ENCODE measurements around the gene RAB6A. TPM values are rescaled to one million over a fixed set of nuclear protein-coding genes. Genes with fewer than 3 reads are reported as not detected.
"Not testable (repeated sequence)": the region's sequence is repeated elsewhere in the genome, so short reads cannot be mapped to it uniquely, and the experiment has no call there.

Gene RAB6A
- total RNA-seq, 1 donor from 2014 or later = 96.9 TPM

DNA sequence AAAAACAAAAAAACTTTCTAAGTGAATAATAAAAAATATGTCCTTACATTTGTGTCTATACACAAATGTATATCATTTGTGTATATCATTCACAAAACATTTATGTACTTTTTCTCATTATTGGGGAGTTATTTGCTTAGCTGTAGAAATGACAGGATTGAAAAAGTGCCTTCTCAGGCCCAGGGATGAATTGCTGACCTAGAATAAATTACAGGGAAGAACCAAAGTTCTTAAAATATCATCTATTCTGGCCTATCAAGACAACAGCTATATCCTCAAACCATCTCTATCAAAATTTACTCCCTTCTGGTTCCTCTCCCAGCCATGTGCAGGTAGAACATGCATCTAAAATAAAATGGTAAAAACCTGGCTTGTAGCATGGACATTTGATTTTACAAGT is 1.9 kb upstream of the RAB6A start:
- DNase-seq (ENCODE audit: low read depth, low spot score) = no peak

DNA sequence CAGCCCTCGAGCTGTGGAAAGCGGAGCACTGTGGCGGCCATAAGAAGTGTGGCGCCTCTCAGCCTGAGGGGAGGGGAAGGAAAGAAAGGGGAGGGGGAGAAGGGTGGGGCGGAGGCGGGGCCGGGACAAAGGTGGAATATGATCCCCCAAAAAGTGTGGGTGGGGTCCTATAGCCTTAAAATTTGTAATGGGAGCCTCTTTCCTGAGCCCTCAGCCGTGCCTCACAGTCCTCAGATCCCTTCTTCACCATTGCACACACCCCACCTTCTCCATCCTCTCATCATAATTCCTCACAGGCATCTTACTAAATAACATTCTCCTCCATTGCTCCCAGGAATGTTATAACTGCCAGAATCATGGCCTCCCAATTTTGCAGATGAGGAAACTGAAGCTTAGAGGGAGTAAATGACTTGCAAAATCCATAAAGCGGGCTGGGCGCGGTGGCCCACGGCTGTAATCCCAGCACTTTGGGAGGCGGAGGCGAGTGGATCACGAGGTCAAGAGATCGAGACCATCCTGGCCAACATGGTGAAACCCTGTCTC is 600 bp upstream of the RAB6A start:
- DNase-seq (ENCODE audit: low read depth, low spot score) = no peak

GRCh38 chr11:73760135-73760678 is 667 bp downstream of the RAB6A start:
- no peak for DNase-seq (ENCODE audit: low read depth, low spot score)

DNA sequence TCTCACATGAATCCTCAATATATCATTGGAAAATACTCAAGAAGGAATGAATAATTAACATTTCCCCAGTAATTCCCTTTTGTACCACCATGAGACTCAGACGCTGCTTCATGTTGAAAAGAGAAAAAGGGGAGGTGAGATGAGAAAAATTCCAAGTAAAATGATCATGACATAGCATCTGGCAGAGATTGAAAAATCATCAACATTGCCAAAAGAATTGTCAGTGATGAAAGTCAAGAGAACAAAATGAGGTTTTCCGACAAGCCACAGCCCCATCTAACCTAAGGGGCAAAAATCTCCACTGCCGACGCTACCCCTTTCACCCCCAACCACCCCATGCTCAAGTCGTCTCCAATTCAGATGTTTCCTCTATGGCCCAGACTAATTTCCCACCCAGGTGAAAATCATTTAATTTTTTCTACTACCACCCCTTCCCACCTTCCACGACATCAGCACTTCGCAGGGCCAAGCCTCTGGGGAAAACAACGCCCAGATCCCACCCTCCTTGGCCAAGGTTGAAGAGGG is 1.2 kb downstream of the RAB6A start:
- no peak for DNase-seq (ENCODE audit: low read depth, low spot score)

- DNase-seq (ENCODE audit: low read depth, low spot score) = no peak
These were observed 2.4 kb downstream of the RAB6A start for GRCh38 chr11:73758451-73758850.

- DNase-seq (ENCODE audit: low read depth, low spot score) = no peak
These were observed 3.3 kb downstream of the RAB6A start for GRCh38 chr11:73757598-73757997.

GRCh38 chr11:73755670-73756069 is 5.2 kb downstream of the RAB6A start:
- DNase-seq (ENCODE audit: low read depth, low spot score) = no peak

DNA sequence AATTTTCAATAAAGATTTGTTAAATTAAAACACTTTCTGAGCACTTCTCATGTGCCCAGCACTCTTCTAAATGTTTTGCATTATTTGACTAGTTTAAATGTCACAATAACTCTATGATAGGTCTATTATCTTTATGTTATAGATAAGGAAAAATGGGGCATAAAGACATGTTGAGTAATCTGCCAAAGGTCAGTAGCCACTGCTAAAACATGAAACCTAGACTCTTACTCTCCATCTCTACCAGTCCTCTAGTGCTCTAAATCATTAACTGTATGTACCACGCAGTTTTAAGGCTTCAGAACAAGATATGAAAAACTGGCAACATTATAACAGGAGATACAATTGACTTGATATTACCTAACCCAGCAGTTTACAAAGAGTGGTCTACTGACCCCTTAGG is 6.9 kb downstream of the RAB6A start:
- DNase-seq (ENCODE audit: low read depth, low spot score) = no peak

- no peak for DNase-seq (ENCODE audit: low read depth, low spot score)
These were observed 8.0 kb downstream of the RAB6A start for GRCh38 chr11:73752903-73753302.

DNA sequence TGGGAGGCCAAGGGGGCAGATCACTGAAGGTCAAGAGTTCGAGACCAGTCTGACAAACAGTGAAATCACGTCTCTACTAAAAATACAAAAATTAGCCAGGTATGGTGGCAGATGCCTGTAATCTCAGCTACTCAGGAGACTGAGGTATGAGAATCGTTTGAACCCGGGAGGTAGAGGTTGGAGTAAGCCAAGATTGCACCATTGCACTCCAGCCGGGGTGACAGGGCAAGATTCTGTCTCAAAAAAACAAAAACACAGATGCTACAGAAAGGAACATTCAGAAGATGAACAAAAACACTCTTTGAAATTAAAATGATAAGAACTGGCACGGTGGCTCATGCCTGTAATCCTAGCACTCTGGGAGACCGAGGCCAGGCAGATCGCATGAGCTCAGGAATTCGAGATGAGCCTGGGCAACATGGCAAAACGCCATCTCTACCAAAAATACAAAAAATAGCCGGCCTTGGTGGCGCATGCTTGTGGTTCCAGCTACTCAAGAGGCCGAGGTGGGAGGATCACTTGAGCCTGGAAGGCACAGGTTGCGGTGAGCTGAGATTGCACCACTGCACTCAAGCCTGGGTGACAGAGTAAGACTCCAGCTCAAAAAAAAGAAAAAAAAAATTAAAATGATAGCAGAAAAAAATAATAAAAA is 8.5 kb downstream of the RAB6A start:
- no peak for DNase-seq (ENCODE audit: low read depth, low spot score)

DNA sequence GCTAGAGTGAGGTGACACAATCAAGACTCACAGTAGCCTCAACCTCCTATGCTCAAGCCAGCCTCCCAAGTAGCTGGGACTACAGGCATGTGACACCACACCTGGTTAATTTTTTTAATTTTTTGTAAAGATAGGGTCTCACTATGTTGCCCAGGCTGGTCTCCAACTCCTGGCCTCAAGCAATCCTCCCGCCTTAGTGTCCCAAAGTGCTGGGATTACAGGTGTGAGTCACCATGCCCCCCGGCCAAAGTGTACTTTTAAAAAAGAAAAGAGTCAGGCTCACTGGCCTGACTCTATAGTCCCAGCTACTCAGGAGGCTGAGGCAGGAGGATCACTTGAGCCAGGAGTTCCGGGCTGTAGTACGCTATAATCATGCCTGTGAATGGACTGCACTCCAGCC is 10.0 kb downstream of the RAB6A start:
- DNase-seq (ENCODE audit: low read depth, low spot score) = not testable (repeated sequence)

GRCh38 chr11:73750228-73750627 is 10.6 kb downstream of the RAB6A start:
- DNase-seq (ENCODE audit: low read depth, low spot score) = no peak

GRCh38 chr11:73749118-73749517 is 11.8 kb downstream of the RAB6A start:
- no peak for DNase-seq (ENCODE audit: low read depth, low spot score)

GRCh38 chr11:73748300-73748699 is 12.6 kb downstream of the RAB6A start:
- no peak for DNase-seq (ENCODE audit: low read depth, low spot score)

GRCh38 chr11:73747762-73748161 is 13.1 kb downstream of the RAB6A start:
- DNase-seq (ENCODE audit: low read depth, low spot score) = no peak

- DNase-seq (ENCODE audit: low read depth, low spot score) = no peak
These were observed 14.2 kb downstream of the RAB6A start for GRCh38 chr11:73746701-73747100.

DNA sequence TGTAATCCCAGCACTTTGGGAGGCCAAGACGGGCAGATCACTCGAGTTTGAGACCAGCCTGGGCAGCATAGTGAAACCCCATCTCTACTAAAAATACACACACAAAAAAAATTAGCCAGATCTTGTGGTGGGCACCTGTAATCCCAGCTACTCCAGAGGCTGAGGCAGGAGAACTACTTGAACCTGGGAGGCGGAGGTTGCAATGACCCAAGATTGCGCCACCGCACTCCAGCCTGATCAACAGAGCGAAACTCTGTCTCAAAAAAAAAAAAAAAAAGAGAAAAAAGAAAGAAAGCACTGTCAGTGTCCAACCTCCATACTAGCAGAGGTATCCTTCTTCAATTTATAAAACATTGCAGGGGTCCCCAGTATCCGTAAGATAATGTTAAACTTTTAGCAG is 17.8 kb downstream of the RAB6A start:
- DNase-seq (ENCODE audit: low read depth, low spot score) = no peak

GRCh38 chr11:73735959-73736358 is 24.9 kb downstream of the RAB6A start:
- not testable (repeated sequence) for DNase-seq (ENCODE audit: low read depth, low spot score)

GRCh38 chr11:73734993-73735392 is 25.9 kb downstream of the RAB6A start:
- DNase-seq (ENCODE audit: low read depth, low spot score) = no peak

GRCh38 chr11:73734011-73734410 is 26.9 kb downstream of the RAB6A start:
- not testable (repeated sequence) for DNase-seq (ENCODE audit: low read depth, low spot score)

DNA sequence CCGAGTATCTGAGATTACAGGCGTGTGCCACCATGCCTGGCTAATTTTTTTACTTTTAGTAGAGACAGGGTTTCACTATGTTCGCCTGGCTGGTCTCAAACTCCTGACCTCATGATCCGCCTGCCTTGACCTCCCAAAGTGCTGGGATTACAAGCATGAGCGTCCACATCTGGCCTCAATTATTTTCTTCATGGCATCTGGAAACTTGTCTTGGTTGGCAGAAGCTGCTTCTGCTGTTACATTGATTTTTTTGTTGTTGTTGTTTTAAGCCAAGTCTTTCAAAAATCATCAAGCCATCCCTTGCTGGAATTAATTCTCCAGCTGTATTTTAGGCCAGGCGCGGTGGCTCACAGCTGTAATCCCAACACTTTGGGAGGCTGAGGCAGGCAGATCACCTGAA is 27.9 kb downstream of the RAB6A start:
- DNase-seq (ENCODE audit: low read depth, low spot score) = not testable (repeated sequence)

DNA sequence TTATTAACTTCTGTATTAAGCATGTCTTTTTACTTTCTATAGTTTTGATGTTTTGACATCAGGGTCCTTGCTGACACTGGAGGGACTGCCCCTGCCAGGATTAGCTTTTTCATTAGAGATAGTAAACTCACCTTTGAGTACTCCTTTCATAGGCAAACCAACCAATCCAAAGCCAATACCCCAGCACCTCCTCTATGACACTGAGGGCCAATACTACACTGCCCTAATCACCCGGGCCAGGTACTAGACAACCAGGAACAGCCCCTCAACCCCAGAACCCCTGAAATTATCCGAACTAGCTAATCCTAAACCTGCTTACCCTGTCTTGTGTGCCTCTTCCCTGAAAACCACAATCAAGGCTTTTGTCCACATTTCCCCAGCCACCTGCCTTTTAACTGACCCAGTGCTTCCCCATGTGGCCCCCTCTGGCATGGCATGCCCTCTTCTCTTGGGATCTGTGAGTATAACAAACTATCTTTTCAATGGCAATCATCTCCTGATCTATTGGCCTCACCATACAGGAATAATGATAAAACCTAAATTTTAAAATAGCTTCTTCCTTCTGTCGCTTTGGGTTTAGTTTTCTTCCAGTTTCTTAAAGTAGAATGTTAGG is 31.2 kb downstream of the RAB6A start:
- no peak for DNase-seq (ENCODE audit: low read depth, low spot score)

DNA sequence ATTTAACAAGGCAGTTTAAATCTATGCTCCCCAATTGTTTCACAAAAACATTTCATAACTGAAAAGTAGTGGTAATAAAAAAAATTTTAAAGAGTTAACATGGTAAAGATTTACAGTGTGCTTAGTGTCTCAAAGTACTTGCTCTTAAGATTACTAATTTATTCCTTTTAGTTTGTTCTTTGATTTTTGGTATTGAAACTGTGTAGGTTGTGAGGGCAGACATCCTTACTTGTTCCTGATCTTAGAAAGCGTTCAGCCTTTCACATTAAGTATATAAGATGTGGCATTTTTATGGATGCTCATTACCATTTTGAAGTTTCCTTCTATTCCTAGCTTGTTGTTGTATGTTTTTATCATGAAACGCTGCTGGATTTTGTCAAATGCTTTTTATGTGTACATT is 32.9 kb downstream of the RAB6A start:
- no peak for DNase-seq (ENCODE audit: low read depth, low spot score)
